ENCODE data around the gene MRPL34. TPM values are rescaled to one million over a fixed set of nuclear protein-coding genes. Genes with fewer than 3 reads are reported as not detected.

MRPL34 gene
- total RNA-seq, 3 donors from 2014 or later, result 88.5 to 139 (median 98.0) TPM

GRCh38 chr19:17311455-17312188, 6.0 kb downstream of the MRPL34 start:
- intact Hi-C loops (cut with DNase I; ENCODE audit: low total_unique reads), result no loop called here
- H3K27me3 ChIP-seq, result no peaks in the 10 kb centered on the region
- TF ChIP-seq CTCF (IDR thresholded peaks at IDR 0.05), result no peak
- no peak for TF ChIP-seq POLR2AphosphoS5 (IDR thresholded peaks at IDR 0.05)
- no peak overlapping the region for H3K4me3 ChIP-seq
- H3K36me3 ChIP-seq, result no peaks in the 10 kb centered on the region
- peaks cover 5 to 7% of the 10 kb centered on the region in 2 donors for H3K4me1 ChIP-seq
- no peak for DNase-seq (ENCODE audit: low spot score in 2 of 2)
- H3K27ac ChIP-seq, result no peak overlapping the region
- no peaks in the 10 kb centered on the region for H3K9me3 ChIP-seq

- H3K27me3 ChIP-seq, result no peaks in the 10 kb centered on the region
- intact Hi-C loops (cut with DNase I; ENCODE audit: low total_unique reads), result no loop called here
- H3K36me3 ChIP-seq, result no peaks in the 10 kb centered on the region
- no peak overlapping the region for H3K4me3 ChIP-seq
- no peak overlapping the region for H3K27ac ChIP-seq
- H3K4me1 ChIP-seq, result peaks cover 5 to 7% of the 10 kb centered on the region in 2 donors
- TF ChIP-seq POLR2AphosphoS5 (IDR thresholded peaks at IDR 0.05) (no peak), POLR2A (IDR thresholded peaks at IDR 0.05) (no peak), CTCF (IDR thresholded peaks at IDR 0.05) (no peak)
- no peaks in the 10 kb centered on the region for H3K9me3 ChIP-seq
- no peak for DNase-seq (ENCODE audit: low spot score in 2 of 2)
Observed at GRCh38 chr19:17312189-17313113, 6.8 kb downstream of the MRPL34 start.

- H3K27ac ChIP-seq, result no peak overlapping the region
- no peaks in the 10 kb centered on the region for H3K9me3 ChIP-seq
- H3K27me3 ChIP-seq, result no peaks in the 10 kb centered on the region
- no peaks in the 10 kb centered on the region for H3K36me3 ChIP-seq
- peaks cover 5 to 7% of the 10 kb centered on the region in 2 donors for H3K4me1 ChIP-seq
- no peak for DNase-seq (ENCODE audit: low spot score in 2 of 2)
- intact Hi-C loops (cut with DNase I; ENCODE audit: low total_unique reads), result no loop called here
- TF ChIP-seq POLR2A (IDR thresholded peaks at IDR 0.05) (no peak), CTCF (IDR thresholded peaks at IDR 0.05) (no peak), POLR2AphosphoS5 (IDR thresholded peaks at IDR 0.05) (no peak)
- no peak overlapping the region for H3K4me3 ChIP-seq
Observed at GRCh38 chr19:17314007-17314593, 8.4 kb downstream of the MRPL34 start.

- H3K36me3 ChIP-seq, result peaks cover 7% of the 10 kb centered on the region
- intact Hi-C loops (cut with DNase I; ENCODE audit: low total_unique reads), result no loop called here
- TF ChIP-seq POLR2A (IDR thresholded peaks at IDR 0.05) (no peak), POLR2AphosphoS5 (IDR thresholded peaks at IDR 0.05) (no peak), CTCF (IDR thresholded peaks at IDR 0.05) (no peak)
- DNase-seq (ENCODE audit: low spot score in 2 of 2), result no peak
- no peaks in the 10 kb centered on the region for H3K9me3 ChIP-seq
- no peaks in the 10 kb centered on the region for H3K4me1 ChIP-seq
- no peak overlapping the region for H3K4me3 ChIP-seq
- H3K27me3 ChIP-seq, result no peaks in the 10 kb centered on the region
- H3K27ac ChIP-seq, result no peak overlapping the region
Observed at GRCh38 chr19:17318966-17319365, 13.3 kb downstream of the MRPL34 start.

Measured in breast epithelium (tissue), 4 donors.